Smooth muscle cell (in vitro differentiated cells): ENCODE measurements around the gene NT5C2. TPM values are rescaled to one million over a fixed set of nuclear protein-coding genes. Genes with fewer than 3 reads are reported as not detected.
A peak's percentile ranks its signal among the peaks of the same experiment; 100 is the strongest.
"Not testable (repeated sequence)": the region's sequence is repeated elsewhere in the genome, so short reads cannot be mapped to it uniquely, and the experiment has no call there.

Experiments
- DNase-seq: peaks from one replicate; lab custom pipeline; 2025; ENCODE audit not compliant: unreplicated experiment; lab: John Stamatoyannopoulos, UW
- H2AFZ ChIP-seq: fragments of 200-600 bp; sonication (generic); 2 replicates; pipeline ENCODE4 v1.6.0; 2016; ENCODE audit warnings: antibody characterized with exemption, low read depth, mild to moderate bottlenecking
- H3F3A ChIP-seq: fragments of 200-600 bp; sonication (generic); 2 replicates; pipeline ENCODE4 v1.6.0; 2017; ENCODE audit warnings: antibody characterized with exemption, low read depth
- H3K27ac ChIP-seq: fragments of 200-600 bp; sonication (generic); 2 replicates; pipeline ENCODE4 v1.5.1; 2016; ENCODE audit warnings: low read depth, mild to moderate bottlenecking
- H3K27me3 ChIP-seq: fragments of 200-600 bp; sonication (generic); 2 replicates; pipeline ENCODE4 v1.6.1; 2016; ENCODE audit warnings: low read depth, mild to moderate bottlenecking
- H3K36me3 ChIP-seq: fragments of 200-600 bp; sonication (generic); 2 replicates; pipeline ENCODE4 v1.5.1; 2016; ENCODE audit warnings: low read depth
- H3K4me1 ChIP-seq: fragments of 200-600 bp; sonication (generic); 2 replicates; pipeline ENCODE4 v1.5.1; 2016; ENCODE audit warnings: low read depth
- H3K4me2 ChIP-seq: fragments of 200-600 bp; sonication (generic); 2 replicates; pipeline ENCODE4 v1.6.0; 2016; ENCODE audit warnings: mild to moderate bottlenecking
- H3K4me3 ChIP-seq: fragments of 200-600 bp; sonication (generic); 2 replicates; pipeline ENCODE4 v1.5.1; 2016; ENCODE audit warnings: mild to moderate bottlenecking
- H3K79me2 ChIP-seq: fragments of 200-600 bp; sonication (generic); 2 replicates; pipeline ENCODE4 v1.6.0; 2016; ENCODE audit warnings: low read depth, mild to moderate bottlenecking
- H3K9ac ChIP-seq: fragments of 200-600 bp; sonication (generic); 2 replicates; pipeline ENCODE4 v1.6.0; 2016; ENCODE audit warnings: low read depth
- H3K9me3 ChIP-seq: fragments of 200-600 bp; sonication (generic); replicated peaks from 2 replicates; pipeline ENCODE4 v1.5.1; 2016; ENCODE audit warnings: low read depth
- H4K20me1 ChIP-seq: fragments of 200-600 bp; sonication (generic); 2 replicates; pipeline ENCODE4 v1.6.0; 2016; ENCODE audit warnings: low read depth
- CTCF ChIP-seq: fragments of 200-600 bp; sonication (generic); IDR thresholded peaks from 2 replicates; pipeline ENCODE4 v1.5.1; 2017; ENCODE audit warnings: borderline replicate concordance, mild to moderate bottlenecking, antibody characterized with exemption; ENCODE audit not compliant: insufficient read depth, poor library complexity, severe bottlenecking
- WGBS: methylation state at CpG from one replicate; pipeline ENCODE4 v1.1.7; 2016; ENCODE audit warnings: low lambda C conversion rate; 5-methylcytosine and 5-hydroxymethylcytosine counted together
- polyA plus RNA-seq: library from polyadenylated mRNA; unstranded; fragments of >200 nt; fragmentation: Nextera tagmentation; extraction: Ambion mirVana; gene quantifications from 2 replicates; pipeline ENCODE4 v1.2.1, GENCODE V29; 2016
- total RNA-seq: library from RNA; depleted of rRNA; stranded (reverse); fragments of >200 nt; gene quantifications from 2 replicates; pipeline ENCODE4 v1.2.3, GENCODE V29; 2014

The NT5C2 gene
- total and polyA plus RNA-seq, 2 experiments from 2014 or later: 19.1 to 33.5 TPM

GRCh38 chr10:103186128-103186527 is 6.9 kb downstream of the NT5C2 start:
- no peak overlapping the region for H3K9ac ChIP-seq
- H3K4me3 ChIP-seq: no peak overlapping the region
- peaks cover 96% of the 10 kb centered on the region for H4K20me1 ChIP-seq
- DNase-seq: no peak
- no peaks in the 10 kb centered on the region for H3K36me3 ChIP-seq
- no peak overlapping the region for H3K4me2 ChIP-seq
- H3K9me3 ChIP-seq: no peaks in the 10 kb centered on the region
- H3K79me2 ChIP-seq: peaks cover 98% of the 10 kb centered on the region
- WGBS: 83% methylated on average over 6 of the region's 6 CpGs
- no peak for TF ChIP-seq CTCF
- H2AFZ ChIP-seq: no peak overlapping the region
- no peak overlapping the region for H3K27ac ChIP-seq
- H3K27me3 ChIP-seq: no peaks in the 10 kb centered on the region
- H3K4me1 ChIP-seq: peaks cover 7% of the 10 kb centered on the region
- H3F3A ChIP-seq: no peaks in the 10 kb centered on the region

DNA sequence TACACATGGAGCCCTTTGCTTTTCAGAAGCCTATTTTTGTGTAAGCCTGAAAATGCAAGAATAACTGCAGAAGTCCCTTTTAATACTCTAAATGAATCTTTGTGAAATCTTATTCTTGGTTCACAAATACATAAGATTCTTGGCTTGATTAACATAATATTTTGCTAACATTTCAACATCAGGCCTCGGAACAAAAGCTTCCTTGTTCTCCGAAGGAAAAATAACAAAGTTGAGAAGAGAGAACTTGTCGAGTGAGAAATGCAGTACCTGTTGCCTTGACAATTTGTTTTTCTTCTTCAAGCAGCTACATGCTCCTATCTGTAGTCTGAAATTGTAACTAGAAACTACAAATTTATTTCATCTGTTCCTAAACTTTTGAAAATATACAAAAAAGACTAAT is 8.5 kb downstream of the NT5C2 start:
- Histone ChIP-seq H4K20me1 (peaks cover 97% of the 10 kb centered on the region), H3K4me3 (no peak overlapping the region), H3K4me1 (peaks cover 7% of the 10 kb centered on the region), H3K27me3 (no peaks in the 10 kb centered on the region), H3K4me2 (no peak overlapping the region), H3K79me2 (peaks cover 98% of the 10 kb centered on the region), H3F3A (no peaks in the 10 kb centered on the region), H3K9ac (no peak overlapping the region), H3K27ac (peak overlapping the region; percentile 40), H3K36me3 (peaks cover 4% of the 10 kb centered on the region), H3K9me3 (no peaks in the 10 kb centered on the region), H2AFZ (no peak overlapping the region)
- no peak for TF ChIP-seq CTCF
- DNase-seq: no peak
- 84% methylated on average over 3 of the region's 3 CpGs for WGBS

- H3K4me2 ChIP-seq, H3K4me3 ChIP-seq, H3K4me1 ChIP-seq, H3K9me3 ChIP-seq, H3K9ac ChIP-seq, H3F3A ChIP-seq, DNase-seq, H3K27me3 ChIP-seq, H2AFZ ChIP-seq, H3K36me3 ChIP-seq: not testable (repeated sequence)
- Histone ChIP-seq H3K79me2 (peaks cover 98% of the 10 kb centered on the region), H3K27ac (peak overlapping the region; percentile 40), H4K20me1 (peaks cover 97% of the 10 kb centered on the region)
- 81% methylated on average over 12 of the region's 12 CpGs for WGBS
Measured at GRCh38 chr10:103183991-103184451, 9.1 kb downstream of the NT5C2 start.

DNA sequence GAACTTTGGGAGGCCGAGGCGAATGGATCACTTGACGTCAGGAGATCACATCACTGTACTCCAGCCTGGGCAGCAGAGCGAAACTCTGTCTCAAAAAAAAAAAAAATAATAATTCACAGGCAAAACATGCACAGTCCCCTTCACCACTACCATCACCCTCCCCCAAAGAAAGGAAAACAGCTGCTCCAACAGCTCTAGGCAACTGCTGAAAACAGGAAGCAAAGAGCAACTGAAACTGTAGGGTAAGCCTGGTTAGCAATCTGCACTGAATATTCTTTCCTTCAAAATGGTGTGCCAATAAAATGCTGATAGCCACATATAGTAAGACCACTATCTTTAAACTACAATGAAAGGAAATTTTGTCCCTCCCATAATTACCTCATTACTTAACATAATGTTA is 11.8 kb downstream of the NT5C2 start:
- H3K27ac ChIP-seq: no peak overlapping the region
- H3K27me3 ChIP-seq: no peaks in the 10 kb centered on the region
- H3K9me3 ChIP-seq: no peaks in the 10 kb centered on the region
- no peak overlapping the region for H3K4me3 ChIP-seq
- no peak for DNase-seq
- peaks cover 80% of the 10 kb centered on the region for H3K79me2 ChIP-seq
- 96% methylated on average over 4 of the region's 4 CpGs for WGBS
- TF ChIP-seq CTCF: no peak
- no peak overlapping the region for H2AFZ ChIP-seq
- H3K9ac ChIP-seq: no peak overlapping the region
- peaks cover 92% of the 10 kb centered on the region for H4K20me1 ChIP-seq
- no peaks in the 10 kb centered on the region for H3F3A ChIP-seq
- H3K4me1 ChIP-seq: peaks cover 7% of the 10 kb centered on the region
- H3K4me2 ChIP-seq: no peak overlapping the region
- peaks cover 4% of the 10 kb centered on the region for H3K36me3 ChIP-seq
